T-helper 22 cell (primary cell): Measurements from ENCODE around the gene ADGRE1.

Experiments
- DNase-seq: peaks from one replicate; pipeline ENCODE4 v3.0.0-alpha.2; 2020; ENCODE audit warnings: low read depth

ADGRE1 gene

GRCh38 chr19:6877766-6878165 lies 9.6 kb upstream of the ADGRE1 start:
- DNase-seq, result no peak

- DNase-seq, result no peak
Observed at GRCh38 chr19:6886277-6886897, 992 bp upstream of the ADGRE1 start.

GRCh38 chr19:6888967-6889366 lies 1.6 kb downstream of the ADGRE1 start:
- DNase-seq, result no peak

GRCh38 chr19:6890401-6890913 lies 3.1 kb downstream of the ADGRE1 start:
- DNase-seq, result no peak

GRCh38 chr19:6890938-6891337 lies 3.6 kb downstream of the ADGRE1 start:
- no peak for DNase-seq

GRCh38 chr19:6891761-6892385 lies 4.5 kb downstream of the ADGRE1 start:
- DNase-seq, result no peak

GRCh38 chr19:6894313-6894712 lies 6.9 kb downstream of the ADGRE1 start:
- DNase-seq, result no peak

GRCh38 chr19:6903446-6903845 lies 16.1 kb downstream of the ADGRE1 start:
- DNase-seq, result no peak

- DNase-seq, result no peak
Observed at GRCh38 chr19:6906559-6907060, 19.2 kb downstream of the ADGRE1 start.

- DNase-seq, result no peak
Observed at GRCh38 chr19:6911523-6911922, 24.1 kb downstream of the ADGRE1 start.

GRCh38 chr19:6914321-6914720 lies 26.9 kb downstream of the ADGRE1 start:
- DNase-seq, result no peak

- DNase-seq, result no peak
Observed at GRCh38 chr19:6916952-6917351, 29.6 kb downstream of the ADGRE1 start.

GRCh38 chr19:6925386-6925785 lies 38.0 kb downstream of the ADGRE1 start:
- no peak for DNase-seq

- no peak for DNase-seq
Observed at GRCh38 chr19:6925801-6926751, 38.7 kb downstream of the ADGRE1 start.

- no peak for DNase-seq
Observed at GRCh38 chr19:6930190-6930589, 42.8 kb downstream of the ADGRE1 start.

GRCh38 chr19:6935069-6935468 lies 47.7 kb downstream of the ADGRE1 start:
- DNase-seq, result no peak

GRCh38 chr19:6935618-6936017 lies 48.2 kb downstream of the ADGRE1 start:
- DNase-seq, result no peak

GRCh38 chr19:6945733-6946132 lies 58.4 kb downstream of the ADGRE1 start:
- no peak for DNase-seq

GRCh38 chr19:6947745-6948144 lies 60.4 kb downstream of the ADGRE1 start:
- DNase-seq, result no peak

GRCh38 chr19:6948884-6949283 lies 61.5 kb downstream of the ADGRE1 start:
- DNase-seq, result no peak

GRCh38 chr19:6952956-6953355 lies 65.6 kb downstream of the ADGRE1 start:
- DNase-seq, result no peak

GRCh38 chr19:6955082-6955481 lies 67.7 kb downstream of the ADGRE1 start:
- no peak for DNase-seq

GRCh38 chr19:6956573-6956972 lies 69.2 kb downstream of the ADGRE1 start:
- DNase-seq, result no peak
